ENCODE results near the gene PTPN3. TPM values are rescaled to one million over a fixed set of nuclear protein-coding genes. Genes with fewer than 3 reads are reported as not detected.

Gene PTPN3
- total and polyA plus RNA-seq, 2 donors (not counting 1 experiment from before 2014, with no cell fraction given), result 1.4 to 2.3 TPM

- Histone ChIP-seq H3K9ac (ENCODE audit: insufficient read depth, low read length) (no peak overlapping the region), H3K36me3 (ENCODE audit: control insufficient read depth, insufficient read depth, low read length) (no peaks in the 10 kb centered on the region), H3K4me3 (replicated peaks in 1 of 4; ENCODE audit: control extremely low read depth in 1 of 4, insufficient read depth in 1 of 4, low read depth in 3 of 4, low read length in 4 of 4) (no peak overlapping the region), H3K79me2 (ENCODE audit: control insufficient read depth, insufficient read depth, low read length) (no peaks in the 10 kb centered on the region), H3K4me2 (ENCODE audit: extremely low read depth, insufficient read depth, low read length) (no peak overlapping the region), H3K27me3 (ENCODE audit: control insufficient read depth, insufficient read depth, low read length) (no peaks in the 10 kb centered on the region), H3K4me1 (ENCODE audit: control insufficient read depth, extremely low read depth, insufficient read depth, low read length) (no peaks in the 10 kb centered on the region), H4K20me1 (ENCODE audit: control insufficient read depth, extremely low read depth, insufficient read depth, low read length) (no peaks in the 10 kb centered on the region), H3K27ac (ENCODE audit: insufficient read depth, low read length) (no peak overlapping the region), H3K9me3 (ENCODE audit: control insufficient read depth, insufficient read depth, low read depth, low read length) (no peaks in the 10 kb centered on the region), H2AFZ (ENCODE audit: low read length) (no peak overlapping the region)
- no peak for DNase-seq (ENCODE audit: low read depth in 2 of 2)
- no peak for TF ChIP-seq EZH2 (IDR thresholded peaks at IDR 0.05; ENCODE audit: low read length, missing control alignments)
Measured at GRCh38 chr9:109488791-109489492, 9.2 kb downstream of the PTPN3 start.

- H3K27ac ChIP-seq (ENCODE audit: insufficient read depth, low read length), result no peak overlapping the region
- H3K79me2 ChIP-seq (ENCODE audit: control insufficient read depth, insufficient read depth, low read length), result no peaks in the 10 kb centered on the region
- H3K9ac ChIP-seq (ENCODE audit: insufficient read depth, low read length), result no peak overlapping the region
- no peaks in the 10 kb centered on the region for H4K20me1 ChIP-seq (ENCODE audit: control insufficient read depth, extremely low read depth, insufficient read depth, low read length)
- TF ChIP-seq EZH2 (IDR thresholded peaks at IDR 0.05; ENCODE audit: low read length, missing control alignments) (no peak), CTCF (conservative IDR thresholded peaks at IDR 0.05 in 1 of 2, IDR thresholded peaks at IDR 0.05 in 1 of 2; ENCODE audit: low read depth in 1 of 2, low read length in 2 of 2) (no peak)
- no peaks in the 10 kb centered on the region for H3K36me3 ChIP-seq (ENCODE audit: control insufficient read depth, insufficient read depth, low read length)
- no peaks in the 10 kb centered on the region for H3K9me3 ChIP-seq (ENCODE audit: control insufficient read depth, insufficient read depth, low read depth, low read length)
- H3K4me1 ChIP-seq (ENCODE audit: control insufficient read depth, extremely low read depth, insufficient read depth, low read length), result no peaks in the 10 kb centered on the region
- H3K4me3 ChIP-seq (replicated peaks in 1 of 4; ENCODE audit: control extremely low read depth in 1 of 4, insufficient read depth in 1 of 4, low read depth in 3 of 4, low read length in 4 of 4), result no peak overlapping the region
- H3K27me3 ChIP-seq (ENCODE audit: control insufficient read depth, insufficient read depth, low read length), result no peaks in the 10 kb centered on the region
- DNase-seq (ENCODE audit: low read depth in 2 of 2), result no peak
- no peak overlapping the region for H2AFZ ChIP-seq (ENCODE audit: low read length)
- H3K4me2 ChIP-seq (ENCODE audit: extremely low read depth, insufficient read depth, low read length), result no peak overlapping the region
Measured at GRCh38 chr9:109488351-109488750, 9.8 kb downstream of the PTPN3 start.

DNA sequence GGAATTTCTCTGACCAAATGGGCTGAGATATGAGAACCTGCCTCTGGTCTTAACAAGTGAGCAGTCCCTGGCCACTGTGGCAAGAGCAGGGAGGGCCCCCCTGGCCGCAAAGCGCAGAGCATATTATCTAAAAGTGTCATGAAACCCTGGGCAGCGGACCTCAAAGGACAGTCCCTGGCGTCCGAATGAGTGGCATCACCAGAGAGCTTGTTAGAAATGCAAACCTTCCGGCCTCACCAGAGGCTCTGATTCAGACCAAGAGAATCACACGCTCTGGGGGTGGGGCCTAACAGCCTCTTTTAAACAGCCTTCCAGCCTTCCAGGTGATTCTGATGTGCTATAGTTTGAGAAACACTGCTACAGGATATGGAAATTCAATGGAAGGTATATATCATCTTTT lies 10.9 kb downstream of the PTPN3 start:
- Histone ChIP-seq H3K4me1 (ENCODE audit: control insufficient read depth, extremely low read depth, insufficient read depth, low read length) (no peaks in the 10 kb centered on the region), H3K36me3 (ENCODE audit: control insufficient read depth, insufficient read depth, low read length) (no peaks in the 10 kb centered on the region), H2AFZ (ENCODE audit: low read length) (no peak overlapping the region), H3K79me2 (ENCODE audit: control insufficient read depth, insufficient read depth, low read length) (no peaks in the 10 kb centered on the region), H3K9ac (ENCODE audit: insufficient read depth, low read length) (no peak overlapping the region), H4K20me1 (ENCODE audit: control insufficient read depth, extremely low read depth, insufficient read depth, low read length) (no peaks in the 10 kb centered on the region), H3K9me3 (ENCODE audit: control insufficient read depth, insufficient read depth, low read depth, low read length) (no peaks in the 10 kb centered on the region), H3K27ac (ENCODE audit: insufficient read depth, low read length) (no peak overlapping the region), H3K4me2 (ENCODE audit: extremely low read depth, insufficient read depth, low read length) (no peak overlapping the region), H3K4me3 (replicated peaks in 1 of 4; ENCODE audit: control extremely low read depth in 1 of 4, insufficient read depth in 1 of 4, low read depth in 3 of 4, low read length in 4 of 4) (no peak overlapping the region), H3K27me3 (ENCODE audit: control insufficient read depth, insufficient read depth, low read length) (no peaks in the 10 kb centered on the region)
- peak in 1 of 2 donors; percentile 24 for DNase-seq (ENCODE audit: low read depth in 2 of 2)
- TF ChIP-seq EZH2 (IDR thresholded peaks at IDR 0.05; ENCODE audit: low read length, missing control alignments) (no peak), CTCF (conservative IDR thresholded peaks at IDR 0.05 in 1 of 2, IDR thresholded peaks at IDR 0.05 in 1 of 2; ENCODE audit: low read depth in 1 of 2, low read length in 2 of 2) (no peak)
